GM21825 (cell line): ENCODE data around the gene CCM2L.

ENCODE experiments used
- ATAC-seq: cut with Tn5 transposase; IDR thresholded peaks from one replicate; pipeline ENCODE4 v1.9.1; 2021; ENCODE audit warnings: mild to moderate bottlenecking, moderate library complexity; ENCODE audit not compliant: unreplicated experiment

The CCM2L gene

GRCh38 chr20:32053648-32054047, 43.4 kb downstream of the CCM2L start:
- no peak for ATAC-seq

GRCh38 chr20:32056708-32057483, 46.7 kb downstream of the CCM2L start:
- no peak for ATAC-seq

DNA sequence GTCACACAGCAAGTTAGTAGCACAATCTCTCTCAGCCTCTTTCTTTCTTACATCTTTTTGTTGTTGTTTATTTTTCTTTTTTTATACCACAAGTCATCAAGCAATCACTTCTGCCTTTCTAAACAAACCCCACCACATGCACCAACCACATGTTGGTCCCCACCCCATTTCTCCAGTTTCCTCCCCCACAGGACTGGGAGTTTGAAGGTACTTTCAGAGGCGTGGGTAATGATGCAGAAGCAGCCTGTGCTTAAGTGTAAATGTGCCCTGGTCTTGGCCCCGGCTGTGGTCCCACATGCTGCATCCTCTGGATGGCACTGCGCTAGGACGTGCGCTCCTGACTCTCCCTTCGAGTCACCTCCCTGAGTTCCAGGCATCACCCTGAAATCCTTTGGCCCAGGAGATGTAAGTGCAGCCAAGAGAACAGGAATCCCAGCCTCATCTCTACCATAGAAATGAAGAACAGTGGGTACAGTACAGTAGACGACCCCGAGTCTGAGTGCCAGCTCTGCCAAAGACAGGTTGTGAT, 47.5 kb downstream of the CCM2L start:
- ATAC-seq = no peak

DNA sequence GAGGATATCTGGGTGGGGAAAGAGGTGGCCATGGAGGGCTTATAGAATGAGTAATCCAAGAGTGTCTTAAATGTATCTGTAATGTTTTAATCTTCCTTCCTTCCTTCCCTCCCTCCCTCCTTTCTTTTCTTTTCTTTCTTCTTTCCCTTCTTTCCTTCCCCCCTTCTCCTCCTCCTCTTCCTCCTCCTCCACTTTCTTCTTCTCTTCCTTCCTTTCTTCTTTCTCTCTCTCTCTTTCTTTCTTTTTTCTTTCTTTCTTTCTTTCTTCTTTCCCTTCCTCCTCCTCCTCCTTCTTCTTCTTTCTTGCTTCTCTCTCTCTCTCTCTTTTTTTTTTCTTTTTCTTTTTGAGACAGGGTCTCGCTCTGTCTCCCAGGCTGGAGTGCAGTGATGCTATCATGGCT, 49.0 kb downstream of the CCM2L start:
- ATAC-seq = no peak

GRCh38 chr20:32062776-32063170, 52.5 kb downstream of the CCM2L start:
- no peak for ATAC-seq

DNA sequence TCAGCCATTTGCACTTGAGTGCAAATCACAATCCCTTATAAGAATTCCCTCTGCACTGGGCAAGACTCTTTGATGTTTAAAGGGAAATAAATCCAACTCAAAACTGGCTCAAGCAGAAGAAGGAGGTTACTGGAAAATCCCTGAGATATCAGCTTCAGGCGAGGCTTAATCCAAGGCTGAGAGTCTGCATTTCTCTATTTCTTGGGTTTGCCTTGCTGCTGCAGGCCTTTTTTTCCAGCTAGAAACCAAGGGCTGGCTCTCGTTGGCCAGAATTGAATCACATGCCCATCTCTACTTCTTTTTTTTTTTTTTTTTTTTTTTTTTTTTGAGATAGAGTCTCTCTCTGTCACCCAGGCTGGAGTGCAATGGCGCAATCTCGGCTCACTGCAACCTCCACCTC, 53.5 kb downstream of the CCM2L start:
- ATAC-seq = no peak

DNA sequence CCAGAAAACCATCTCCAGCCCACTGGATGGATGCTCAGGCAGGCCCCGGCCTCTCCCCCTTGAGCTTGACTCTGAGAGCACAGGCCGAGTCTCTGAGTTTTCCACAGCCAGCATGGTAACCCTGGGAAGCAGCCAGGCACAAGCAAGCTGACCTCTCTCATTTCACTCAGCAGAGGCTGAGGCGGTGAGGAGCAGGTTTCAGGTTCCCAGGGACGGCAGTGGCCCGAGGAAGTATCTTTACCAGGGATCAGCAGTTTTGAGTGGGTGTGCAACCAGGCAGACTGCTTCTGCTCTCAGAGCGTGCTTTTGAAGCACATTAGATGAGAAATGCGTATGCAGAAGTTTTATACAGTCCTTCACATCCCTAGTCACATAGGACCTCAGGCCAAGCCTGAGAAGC, 54.4 kb downstream of the CCM2L start:
- no peak for ATAC-seq

- ATAC-seq = no peak
Measured at GRCh38 chr20:32067234-32067821, 57.1 kb downstream of the CCM2L start.

DNA sequence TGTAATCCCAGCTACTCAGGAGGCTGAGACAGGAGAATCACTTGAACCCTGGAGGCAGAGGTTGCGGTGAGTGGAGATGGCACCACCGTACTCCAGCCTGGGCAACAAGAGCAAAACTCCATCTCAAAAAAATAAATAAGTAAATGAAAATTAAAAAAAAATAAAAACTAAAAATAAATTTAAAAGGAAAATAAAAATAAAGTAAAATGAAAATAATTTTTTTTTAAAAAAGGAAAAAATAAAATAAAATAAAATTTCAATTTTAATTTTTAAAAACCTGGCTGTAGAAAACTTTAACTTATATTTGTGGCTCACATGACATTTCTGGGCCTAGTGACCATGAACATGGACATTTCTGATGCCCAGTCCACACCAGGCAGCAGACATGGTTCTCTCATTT, 57.9 kb downstream of the CCM2L start:
- no peak for ATAC-seq

DNA sequence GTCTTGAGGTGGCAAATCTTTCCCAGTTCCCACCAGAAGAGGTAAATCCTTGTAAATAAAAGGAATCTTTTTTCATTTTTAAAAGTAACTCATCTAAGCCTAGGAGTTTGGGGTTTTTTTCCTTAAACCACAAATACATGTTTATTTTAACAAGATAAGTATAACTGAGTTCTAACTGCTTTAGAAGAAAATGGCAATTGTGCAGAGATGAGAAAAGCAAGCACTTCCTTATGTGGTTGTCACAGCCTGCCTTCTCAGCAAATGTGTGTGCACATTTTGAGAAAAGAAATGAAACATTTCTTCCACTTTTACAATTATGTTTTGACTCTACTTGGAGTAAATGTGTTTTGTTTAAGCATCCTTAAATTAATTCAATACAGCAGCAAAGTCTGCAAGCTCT, 59.5 kb downstream of the CCM2L start:
- ATAC-seq = no peak

- ATAC-seq = no peak
Measured at GRCh38 chr20:32070282-32070681, 60.0 kb downstream of the CCM2L start.

- no peak for ATAC-seq
Measured at GRCh38 chr20:32070690-32071213, 60.5 kb downstream of the CCM2L start.

- no peak for ATAC-seq
Measured at GRCh38 chr20:32071395-32072167, 61.3 kb downstream of the CCM2L start.

- ATAC-seq = no peak
Measured at GRCh38 chr20:32072168-32072750, 62.0 kb downstream of the CCM2L start.

DNA sequence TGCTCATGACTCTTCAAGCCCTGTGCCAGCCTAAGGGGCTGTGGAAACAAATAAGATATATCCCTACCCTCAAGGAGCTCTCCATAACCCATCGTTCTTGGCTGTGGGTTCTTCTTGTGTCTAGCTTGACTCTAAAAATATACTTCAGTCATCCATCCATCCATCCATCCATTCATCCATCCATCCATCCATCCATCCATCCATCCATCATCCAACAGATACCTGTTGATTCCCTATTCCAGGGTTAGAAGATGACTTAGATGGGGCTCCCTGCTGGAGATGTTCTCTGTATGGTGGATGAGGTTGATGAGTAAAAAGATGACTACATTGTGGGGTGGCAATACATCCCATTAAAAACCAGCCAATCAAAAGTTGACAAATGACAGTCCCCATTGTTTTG, 65.3 kb downstream of the CCM2L start:
- no peak for ATAC-seq

- no peak for ATAC-seq
Measured at GRCh38 chr20:32077190-32077589, 67.0 kb downstream of the CCM2L start.

DNA sequence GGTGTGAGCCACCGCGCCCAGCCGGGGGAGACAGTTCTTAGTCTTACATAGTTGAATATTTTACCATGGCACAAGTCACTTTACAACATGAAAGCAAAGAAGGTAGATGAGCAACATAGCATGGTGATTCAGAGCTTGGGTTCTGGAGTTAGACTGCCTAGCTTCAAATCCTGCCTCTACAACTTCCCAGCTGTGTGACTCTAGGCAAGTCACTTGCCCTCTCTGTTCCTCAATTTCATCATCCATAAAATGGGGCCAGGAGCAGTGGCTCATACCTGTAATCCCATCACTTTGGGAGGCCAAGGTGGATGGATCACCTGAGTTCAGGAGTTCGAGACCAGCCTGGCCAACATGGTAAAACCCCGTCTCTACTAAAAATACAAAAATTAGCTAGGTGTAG, 68.1 kb downstream of the CCM2L start:
- no peak for ATAC-seq

DNA sequence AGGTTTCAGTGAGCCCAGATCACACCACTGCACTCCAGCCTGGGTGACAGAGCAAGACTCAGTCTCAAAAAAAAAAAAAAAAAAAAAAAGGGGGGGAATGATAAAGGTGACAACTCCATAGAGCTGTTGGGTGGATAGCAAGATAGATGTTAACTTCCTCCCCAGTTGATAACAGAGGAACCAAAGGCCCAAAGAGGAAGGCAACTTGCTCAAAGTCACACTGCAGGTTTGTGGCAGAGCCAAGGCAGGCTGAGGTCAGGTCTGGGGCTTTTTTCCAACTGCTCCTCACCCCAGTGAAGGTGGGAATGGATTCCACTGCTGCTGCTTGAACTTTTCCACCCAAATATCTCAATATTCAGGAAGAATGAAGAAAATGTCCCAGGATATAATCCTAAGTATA, 68.6 kb downstream of the CCM2L start:
- ATAC-seq = no peak

DNA sequence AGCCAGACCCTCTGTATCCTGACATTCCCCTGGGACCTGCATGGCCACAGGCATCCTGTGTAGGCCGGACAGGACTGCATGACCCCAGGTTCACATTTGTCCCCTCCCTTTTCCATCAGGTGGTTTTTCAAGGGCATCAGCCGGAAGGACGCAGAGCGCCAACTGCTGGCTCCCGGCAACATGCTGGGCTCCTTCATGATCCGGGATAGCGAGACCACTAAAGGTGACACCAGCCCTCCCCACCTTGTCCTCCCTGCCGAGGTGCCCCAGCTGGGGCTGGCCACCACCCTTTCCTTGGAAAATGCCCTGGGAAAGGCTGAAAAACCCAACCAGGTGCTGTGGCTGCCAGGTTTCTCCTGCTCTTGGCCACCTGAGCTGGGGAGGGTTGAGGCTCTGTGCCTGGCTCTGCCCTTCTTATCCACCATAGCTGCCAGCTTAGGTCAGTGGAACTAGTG, 69.4 kb downstream of the CCM2L start:
- no peak for ATAC-seq

DNA sequence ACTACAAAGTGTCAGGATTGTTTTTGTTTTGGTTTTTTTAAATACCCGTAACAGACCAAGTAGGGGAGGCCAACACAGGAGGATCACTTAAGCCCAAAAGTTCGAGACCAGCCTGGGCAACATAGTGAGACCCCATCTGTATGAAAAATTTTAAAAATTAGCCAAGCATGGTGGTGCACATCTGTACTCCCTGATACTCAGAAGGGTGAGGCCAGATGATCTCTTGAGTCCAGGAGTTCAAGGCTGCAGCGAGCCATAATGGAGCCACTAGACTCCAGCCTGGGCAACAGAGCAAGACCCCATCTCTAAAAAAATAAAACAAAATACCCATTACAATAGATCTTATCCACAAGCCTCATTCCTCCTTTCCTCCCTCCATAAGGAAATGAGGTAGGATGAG, 70.5 kb downstream of the CCM2L start:
- ATAC-seq = no peak
